ENCODE measurements around the gene S100A7A.

Gene S100A7A

GRCh38 chr1:153470707-153471106 is 54.4 kb downstream of the S100A7A start (continued):
- TF ChIP-seq ZNF513 (tag by site-specific recombination; IDR thresholded peaks at IDR 0.05): no peak

Measured in HEK293 (cell line).